SW 1271 (cell line): ENCODE data around the gene GJA3.
A peak's percentile ranks its signal among the peaks of the same experiment; 100 is the strongest.
"Not testable (repeated sequence)": the region's sequence is repeated elsewhere in the genome, so short reads cannot be mapped to it uniquely, and the experiment has no call there.

Source experiments
- DNase-seq, 2 experiments: peaks; one replicate each; lab custom pipeline; 2025; lab: John Stamatoyannopoulos, UW

The GJA3 gene

DNA sequence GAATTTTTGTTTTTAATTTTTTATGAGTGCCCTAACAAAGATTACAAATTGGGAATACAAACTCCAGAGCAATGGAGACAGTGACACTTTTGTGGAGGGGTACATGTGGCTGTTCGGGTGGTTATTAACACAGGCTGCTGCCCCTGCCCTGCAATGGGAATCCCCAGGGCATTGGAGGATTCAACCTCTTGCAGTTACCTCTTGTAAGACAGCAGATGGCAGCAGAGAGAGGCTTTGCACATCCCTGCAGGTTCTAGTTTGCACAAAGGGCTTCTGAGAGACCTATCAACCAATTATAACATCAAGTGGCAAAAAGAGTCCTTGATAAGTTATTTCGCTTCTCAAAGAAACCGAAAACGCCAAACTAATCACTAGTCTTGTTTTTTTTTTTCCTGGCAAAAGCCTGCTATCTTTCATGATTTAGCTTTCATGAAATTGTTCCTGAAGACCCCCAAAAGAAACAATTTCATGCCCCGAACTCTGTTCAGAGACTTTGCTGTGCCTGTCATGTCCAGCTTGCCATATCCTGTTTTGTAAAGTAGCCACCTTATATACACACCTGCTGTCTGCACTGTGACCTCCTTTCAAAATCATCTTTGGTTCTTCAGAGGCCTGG lies 21.5 kb upstream of the GJA3 start:
- peak in 1 of 2 experiments; percentile 61 for DNase-seq

DNA sequence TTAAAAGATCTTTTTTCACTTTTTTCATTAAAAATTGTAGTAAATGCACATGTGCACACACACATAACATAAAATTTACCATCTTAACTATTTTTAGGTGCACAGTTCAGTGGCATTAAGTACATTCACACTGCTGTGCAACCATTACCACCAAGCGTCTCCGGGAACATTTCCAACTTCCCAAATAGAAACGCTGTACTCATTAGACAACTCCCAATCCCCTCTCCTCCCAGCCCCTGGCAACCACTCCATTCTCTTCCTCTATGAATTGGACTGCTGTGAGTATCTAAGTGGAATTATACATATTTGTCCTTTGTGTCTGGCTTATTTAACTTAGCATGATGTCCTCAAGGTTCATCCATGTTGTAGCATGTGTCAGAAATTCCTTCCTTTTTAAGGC lies 20.3 kb upstream of the GJA3 start:
- DNase-seq = no peak

DNA sequence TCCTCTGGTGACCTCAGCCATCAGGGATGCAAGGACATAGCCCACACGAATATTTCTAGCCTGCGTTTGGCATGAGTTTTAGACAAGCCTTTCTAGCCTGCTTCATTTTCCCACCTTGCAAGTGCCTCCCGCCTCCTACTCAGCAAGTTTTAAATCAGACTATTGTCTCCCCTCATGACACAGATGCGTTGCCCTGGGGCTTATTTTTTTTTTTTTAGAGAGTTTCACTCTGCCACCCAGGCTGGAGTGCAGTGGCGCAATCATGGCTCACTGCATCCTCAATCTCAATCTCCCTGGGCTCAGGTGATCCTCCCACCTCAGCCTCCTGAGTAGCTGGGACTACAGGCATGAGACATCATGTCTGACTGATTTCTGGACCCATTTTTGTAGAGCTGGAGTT lies 17.3 kb upstream of the GJA3 start:
- no peak for DNase-seq

DNA sequence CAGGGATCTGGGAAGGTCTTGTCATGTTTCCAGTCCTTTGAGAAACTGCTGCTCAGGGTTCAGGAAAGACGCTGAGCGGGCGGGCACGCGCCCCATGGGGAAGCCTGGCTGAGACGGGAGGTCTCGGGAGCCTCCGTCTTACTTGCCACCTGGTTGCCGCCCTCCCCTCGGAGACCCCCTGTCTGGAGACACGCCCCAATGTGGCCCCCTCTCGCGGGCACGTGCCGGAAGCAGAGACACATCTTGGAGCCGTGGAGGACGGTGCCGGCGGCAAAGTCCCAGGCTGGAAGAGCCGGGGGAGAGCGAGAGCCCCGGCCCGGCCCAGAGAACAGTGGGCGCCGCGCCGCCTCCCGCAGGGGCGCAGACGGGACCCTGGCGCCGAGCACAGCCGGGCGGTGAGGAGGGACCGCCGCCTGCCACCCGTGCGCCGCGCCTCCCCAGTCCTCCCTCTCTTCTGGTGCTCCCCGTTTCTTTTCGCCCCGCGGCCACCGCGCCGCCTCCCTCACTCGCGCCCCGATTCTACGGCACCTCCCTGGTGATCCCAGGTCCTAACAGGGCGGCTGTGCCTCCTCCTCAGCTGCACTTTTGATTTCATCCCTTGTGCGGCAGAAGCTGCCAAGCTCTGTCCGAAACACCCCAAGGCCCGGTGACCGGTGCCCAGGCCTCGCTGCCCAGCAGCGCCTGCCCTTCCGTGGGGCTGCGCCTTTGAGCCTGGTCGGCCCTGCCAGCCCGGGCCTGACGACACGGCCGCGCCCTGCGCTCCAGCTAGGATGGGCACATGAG lies 16.4 kb upstream of the GJA3 start:
- DNase-seq = no peak

DNA sequence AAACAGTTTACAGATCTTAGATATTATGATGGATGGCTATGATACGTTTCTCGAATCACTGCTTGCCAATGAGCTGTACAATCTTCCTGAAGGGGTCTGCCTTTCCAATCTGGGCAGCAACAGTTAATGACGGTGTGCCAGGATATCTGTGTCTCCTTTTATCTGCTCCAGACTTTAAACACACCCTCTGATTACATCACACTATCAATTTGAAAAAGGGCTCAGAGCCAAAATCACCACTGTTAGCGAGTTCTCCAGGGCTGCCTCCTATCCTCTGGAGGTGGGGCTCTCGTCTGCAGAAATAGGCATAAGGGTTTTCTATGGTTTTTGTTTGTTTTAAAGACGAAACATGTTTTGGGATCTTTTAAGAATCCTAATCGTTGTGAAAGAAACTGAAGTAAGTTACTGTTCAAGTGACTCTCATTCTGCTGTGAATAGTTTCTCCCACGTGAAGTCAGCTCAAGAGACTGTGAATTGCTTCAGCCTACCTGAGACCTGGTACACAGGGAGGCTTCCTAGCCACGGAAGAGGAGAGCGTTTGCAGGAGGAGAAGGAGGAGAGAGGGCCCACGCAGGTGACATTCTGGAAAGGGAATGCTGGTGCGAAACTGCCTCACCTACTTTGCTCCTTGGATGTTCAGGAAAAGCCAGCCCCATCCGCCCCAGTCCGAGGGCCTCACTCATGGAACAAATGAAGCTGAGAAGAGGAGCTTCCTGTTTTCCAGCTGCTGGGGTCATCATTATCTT lies 15.2 kb upstream of the GJA3 start:
- no peak for DNase-seq

DNA sequence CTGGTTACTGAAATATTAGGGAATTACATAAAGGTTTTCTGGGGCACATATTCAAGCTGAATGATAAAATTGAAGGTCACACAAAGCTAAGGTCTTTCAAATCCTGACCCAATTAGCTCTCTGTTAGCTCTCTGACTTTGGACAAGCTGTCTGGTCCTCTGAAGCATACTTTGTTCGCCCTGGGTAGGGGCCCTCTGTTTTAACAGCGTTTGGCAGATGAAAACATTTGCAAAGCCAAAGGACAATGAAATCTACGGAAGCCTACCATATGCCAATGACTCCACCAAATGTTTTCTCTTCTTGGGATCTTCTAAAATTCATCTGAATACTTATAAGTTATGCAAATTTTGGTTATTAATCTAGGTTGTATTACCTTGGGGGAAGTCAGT lies 14.5 kb upstream of the GJA3 start:
- no peak for DNase-seq

DNA sequence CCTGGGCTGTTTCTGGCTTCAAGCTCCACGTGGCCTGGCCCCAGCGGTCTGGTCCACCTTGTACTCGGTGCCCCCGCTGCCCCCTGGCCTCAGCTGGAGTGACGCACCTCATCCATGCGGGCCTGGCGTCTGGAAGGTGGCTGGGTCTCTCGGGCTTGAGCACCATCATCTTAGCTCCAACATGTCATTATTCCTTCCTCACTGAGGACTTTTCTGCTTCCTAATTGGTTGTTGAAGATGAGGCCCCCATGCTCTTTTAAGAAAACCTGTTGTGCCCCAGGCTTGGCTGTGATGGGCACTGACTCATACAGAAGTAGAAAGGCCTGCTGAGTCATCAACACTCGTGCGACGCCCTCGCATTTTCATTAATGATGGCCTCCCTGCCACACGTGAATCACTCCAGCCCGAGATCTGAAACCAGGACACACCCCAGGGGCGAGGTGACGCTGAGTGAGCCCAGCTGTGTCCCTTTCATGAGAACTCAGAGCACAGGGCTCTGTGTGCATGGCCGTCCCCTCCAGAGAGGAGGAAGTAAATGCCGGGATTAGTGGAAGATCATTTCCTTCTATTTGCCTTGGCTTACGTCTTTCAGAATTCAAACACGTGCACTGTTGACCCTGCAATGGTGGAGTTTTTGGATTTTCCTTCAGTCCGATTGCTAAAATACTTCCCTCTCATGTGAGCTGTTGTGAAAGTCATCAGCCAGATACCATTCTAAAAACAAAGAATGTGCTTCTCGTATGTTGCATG lies 14.0 kb upstream of the GJA3 start:
- DNase-seq = peak; percentile 30 to 68

DNA sequence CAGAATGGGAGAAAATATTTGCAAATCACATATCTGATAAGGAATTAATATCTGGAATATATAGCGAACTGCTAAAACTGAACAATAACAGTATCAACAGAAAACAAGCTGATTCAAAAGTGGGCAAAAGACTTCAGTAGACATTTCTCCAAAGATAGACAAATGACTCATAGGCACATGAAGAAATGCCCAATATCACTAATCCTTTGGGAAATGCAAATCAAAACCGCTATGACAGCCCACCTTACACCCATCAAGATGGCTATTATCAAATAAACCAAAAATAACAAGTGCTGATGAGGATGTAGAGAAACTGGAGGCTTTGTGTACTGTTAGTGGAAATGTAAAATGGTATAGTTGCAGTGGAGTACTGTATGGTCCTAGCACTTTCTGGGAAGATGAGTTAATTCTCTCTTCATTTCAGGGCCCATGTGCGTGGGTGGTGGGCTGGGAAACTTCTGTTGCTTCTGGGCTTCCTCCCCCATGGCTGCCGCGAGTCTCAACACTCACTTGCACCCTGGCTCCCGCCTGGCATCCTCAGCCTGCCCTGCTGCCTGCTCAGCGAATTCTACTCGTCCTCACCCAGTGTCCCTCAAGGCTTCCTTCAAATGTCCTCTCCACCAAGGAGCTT lies 12.4 kb upstream of the GJA3 start:
- no peak for DNase-seq

DNA sequence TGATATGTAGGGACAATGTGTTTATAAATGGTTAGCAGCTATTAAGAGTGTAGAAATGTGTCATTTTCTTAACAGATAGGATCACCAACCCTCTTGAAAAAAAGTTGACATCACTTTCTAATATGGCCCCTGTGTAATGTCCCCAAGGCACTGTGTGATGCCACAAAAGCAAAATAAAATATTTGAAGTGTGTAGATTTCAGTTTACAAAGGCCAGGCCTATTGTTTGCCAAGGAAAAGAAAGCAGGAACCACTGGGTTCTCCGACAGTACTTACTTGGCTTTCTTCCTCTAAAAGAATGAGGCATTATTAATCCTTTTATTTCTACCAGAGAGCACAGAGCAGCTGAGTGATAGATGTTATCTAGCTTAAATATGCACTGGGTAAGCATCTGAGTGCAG lies 10.5 kb upstream of the GJA3 start:
- DNase-seq = no peak

DNA sequence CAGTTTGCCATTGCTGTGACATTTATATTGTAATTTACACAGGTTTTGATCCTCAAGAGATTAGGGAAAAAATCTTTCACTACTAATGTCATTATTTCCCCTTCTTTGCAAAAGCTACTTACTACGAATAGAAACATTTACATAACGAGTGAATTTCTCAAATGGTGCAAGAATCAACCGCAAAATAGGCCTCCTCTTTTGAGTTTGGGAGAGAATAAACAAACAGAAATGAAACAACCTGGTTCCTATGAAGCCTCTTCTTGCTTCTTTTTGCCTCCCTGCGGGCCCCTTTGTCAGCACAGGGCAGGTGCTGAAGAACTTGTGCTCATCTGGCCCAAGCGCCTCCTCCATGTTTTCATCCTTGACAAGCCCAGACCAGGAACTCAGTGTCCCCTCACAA lies 10.1 kb upstream of the GJA3 start:
- no peak for DNase-seq

DNA sequence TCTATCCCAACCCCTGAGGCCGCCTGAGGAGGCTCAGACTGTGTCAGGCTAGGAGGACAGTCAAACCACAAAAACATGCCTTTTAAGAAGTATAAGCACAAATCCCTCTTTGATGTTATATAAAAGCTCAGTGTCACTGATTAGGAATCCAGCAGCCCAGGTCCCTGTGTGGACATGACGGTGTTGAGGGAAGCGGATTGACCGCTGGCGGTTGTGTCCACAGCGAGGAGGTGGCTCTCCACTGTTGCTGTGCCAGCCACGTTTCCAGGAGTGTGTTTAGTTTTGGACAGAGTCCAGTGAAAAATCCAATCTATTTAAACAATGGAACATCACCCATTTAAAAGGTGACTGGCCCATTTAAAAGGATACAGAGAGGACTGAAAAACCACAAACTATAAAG lies 7.5 kb upstream of the GJA3 start:
- no peak for DNase-seq

DNA sequence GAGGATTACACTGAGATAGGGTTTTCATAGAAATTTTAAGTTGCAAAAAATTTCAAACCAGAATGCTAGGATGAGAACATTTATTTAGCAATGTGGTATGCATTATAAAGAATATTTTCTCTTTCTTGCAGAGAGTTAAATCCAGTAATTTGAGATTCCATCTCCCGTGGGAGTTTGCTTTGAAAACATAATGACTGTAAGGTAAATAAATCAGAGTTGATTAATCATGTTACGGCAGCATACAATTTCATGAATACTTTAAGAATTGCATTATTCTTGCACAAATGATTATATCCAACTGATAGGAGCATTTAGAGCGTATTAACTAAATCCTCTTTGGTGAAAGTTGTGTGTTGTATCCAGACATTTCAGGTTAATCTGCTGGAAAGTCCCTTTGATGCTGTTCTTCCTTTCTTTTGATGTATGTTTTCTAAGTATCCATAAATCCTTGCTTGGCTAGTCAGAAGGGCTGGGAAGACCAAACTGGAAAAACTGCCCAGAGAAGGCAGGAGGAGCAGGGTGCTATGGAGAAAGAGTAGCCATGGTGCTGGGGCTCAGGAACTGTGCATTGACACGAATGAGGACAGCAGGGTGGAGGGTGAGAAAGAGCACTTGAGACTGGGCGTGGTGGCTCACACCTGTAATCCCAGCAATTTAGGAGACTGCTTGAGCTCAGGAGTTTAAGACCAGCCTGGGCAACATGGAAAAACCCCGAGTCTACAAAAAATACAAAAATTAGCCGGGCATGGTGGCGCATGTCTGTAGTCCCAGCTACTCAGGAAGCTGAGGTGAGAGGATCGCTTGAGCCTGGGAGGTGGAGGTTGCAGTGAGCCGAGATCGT lies 4.8 kb upstream of the GJA3 start:
- no peak for DNase-seq

DNA sequence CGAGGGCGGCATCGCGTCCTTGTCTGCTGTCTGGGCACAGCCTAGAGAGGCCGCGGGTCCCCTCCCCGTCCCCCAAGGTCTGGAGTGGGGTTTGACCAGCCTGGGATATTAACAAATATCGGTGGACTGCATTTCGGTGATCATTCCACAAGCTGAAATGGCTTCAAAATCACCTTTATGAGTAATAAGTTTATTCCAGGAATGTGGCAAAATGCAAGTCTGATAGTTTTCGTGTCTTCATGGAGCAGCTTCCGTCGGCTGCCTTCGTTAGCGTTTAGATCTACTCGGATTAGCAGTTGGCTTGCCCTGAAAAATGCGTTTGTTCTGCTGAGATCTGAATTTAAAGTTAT lies 1.1 kb upstream of the GJA3 start:
- DNase-seq = no peak

DNA sequence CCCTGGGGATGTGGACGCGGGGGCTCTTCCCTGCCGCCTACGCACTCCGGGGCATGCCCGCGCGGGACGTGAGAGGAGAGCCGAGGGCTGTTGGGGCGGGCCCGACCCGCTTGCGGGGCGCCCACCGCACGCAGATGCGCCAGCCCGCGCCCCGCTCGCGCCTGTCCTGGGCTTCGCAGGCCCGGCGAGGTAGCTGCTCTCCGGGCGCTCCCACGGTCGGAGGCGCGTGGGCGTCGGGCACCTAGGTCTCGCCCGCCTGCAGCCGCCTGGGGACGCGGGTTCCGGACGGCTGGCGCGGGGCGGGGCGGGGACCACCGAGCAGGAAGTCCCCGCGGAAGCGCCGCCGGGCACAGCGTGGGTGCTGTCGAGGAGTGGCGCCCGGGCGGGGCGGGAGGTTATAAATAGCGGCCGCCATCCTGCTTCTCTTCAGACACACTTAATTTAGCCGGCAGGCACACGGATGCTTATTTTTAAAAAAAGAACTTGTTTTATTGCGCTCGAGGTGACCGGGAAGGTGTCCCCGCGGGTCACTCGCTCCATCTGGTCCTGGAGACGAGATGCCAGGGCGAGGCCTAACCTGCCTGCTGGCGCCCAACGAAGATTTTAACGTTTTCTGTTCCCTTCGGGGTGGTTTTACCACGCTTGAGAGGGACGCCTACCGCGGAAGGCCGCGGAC lies 561 bp upstream of the GJA3 start:
- peak in 1 of 2 experiments; percentile 2 for DNase-seq

DNA sequence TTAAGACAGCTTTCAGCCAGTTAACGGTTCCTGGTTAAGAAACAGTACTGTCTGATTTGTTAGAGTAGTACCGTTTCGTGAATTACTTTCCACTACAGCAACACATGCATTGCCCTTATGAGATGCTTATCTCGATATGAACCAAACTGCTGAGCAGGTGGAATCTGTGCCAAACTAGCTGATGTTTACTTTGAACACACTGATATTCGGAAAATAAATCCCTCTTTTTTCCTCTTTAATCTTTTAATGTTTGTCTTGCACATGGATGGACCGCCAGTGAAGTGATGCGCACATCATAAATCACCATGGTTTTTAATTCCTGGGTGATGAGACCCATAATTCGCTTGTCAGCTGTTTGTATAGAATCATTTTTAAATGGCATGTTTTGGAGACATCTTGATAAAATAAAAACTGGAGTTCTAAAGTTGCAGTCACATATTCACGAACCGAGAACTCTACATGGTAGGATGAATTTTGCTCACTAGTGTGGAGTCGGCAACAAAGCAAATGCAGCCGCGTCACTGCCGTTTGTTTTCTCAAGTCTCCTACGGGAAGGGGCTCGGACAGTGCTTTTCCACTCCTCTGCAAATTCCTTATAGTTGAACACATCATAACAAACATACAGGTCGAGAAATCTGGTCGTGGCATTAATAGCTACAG lies 1.1 kb downstream of the GJA3 start:
- DNase-seq = no peak

DNA sequence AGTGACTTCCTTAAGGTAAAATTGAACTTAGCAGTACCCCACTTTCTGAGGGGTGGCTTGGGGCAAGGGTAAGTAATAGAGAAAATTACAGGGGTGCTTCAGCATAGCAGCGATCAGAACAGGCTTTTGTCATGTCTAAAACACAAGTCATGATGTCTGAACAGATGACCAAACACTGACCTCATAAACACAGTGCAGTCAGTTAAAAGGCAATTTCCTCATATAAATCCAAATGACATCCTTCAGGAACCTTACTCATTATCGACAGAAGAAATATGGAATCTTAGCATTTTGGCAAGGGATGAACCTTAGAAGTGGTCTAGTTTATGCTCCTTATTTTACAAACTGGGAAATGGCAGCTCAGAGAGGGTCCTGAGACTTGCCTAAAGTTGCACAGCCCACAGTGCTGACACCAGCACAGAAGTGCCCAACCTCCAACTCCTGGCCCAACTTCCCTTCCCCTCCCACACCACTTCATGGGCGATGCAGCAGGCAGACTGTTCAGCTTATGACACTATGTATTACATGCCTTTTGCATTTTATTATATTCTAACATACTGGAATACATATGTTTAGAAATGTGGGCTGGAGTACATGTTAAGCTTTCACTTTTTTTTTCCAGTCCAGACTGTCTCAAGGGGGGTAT lies 3.6 kb downstream of the GJA3 start:
- no peak for DNase-seq

DNA sequence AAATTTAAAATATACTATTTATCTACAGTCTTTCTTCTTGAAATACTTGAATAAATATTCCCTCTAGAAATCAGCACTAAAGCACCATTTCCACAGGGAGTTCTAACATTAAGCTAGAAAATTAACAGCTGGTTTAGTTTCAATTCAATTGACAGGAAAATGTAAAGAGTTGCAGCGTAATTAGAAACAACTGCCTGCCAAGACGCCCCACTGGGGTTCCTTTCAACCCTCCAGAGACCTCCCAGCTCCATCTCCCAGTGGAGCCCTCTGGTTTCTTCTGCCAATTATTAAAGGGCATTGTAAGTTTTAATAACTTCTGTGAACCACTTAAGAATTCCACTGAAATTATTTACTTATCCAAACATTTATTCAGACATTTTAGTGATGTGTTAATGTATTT lies 4.2 kb downstream of the GJA3 start:
- DNase-seq = no peak

DNA sequence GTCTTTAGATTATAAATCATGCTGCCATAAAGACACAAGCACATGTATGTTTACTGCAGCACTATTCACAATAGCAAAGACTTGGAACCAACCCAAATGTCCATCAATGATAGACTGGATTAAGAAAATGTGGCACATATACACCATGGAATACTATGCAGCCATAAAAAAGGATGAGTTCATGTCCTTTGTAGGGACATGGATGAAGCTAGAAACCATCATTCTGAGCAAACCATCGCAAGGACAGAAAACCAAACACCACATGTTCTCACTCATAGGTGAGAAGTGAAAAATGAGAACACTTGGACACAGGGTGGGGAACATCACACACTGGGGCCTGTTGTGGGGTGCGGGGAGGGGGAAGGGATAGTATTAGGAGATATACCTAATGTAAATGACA lies 7.6 kb downstream of the GJA3 start:
- not testable (repeated sequence) for DNase-seq

DNA sequence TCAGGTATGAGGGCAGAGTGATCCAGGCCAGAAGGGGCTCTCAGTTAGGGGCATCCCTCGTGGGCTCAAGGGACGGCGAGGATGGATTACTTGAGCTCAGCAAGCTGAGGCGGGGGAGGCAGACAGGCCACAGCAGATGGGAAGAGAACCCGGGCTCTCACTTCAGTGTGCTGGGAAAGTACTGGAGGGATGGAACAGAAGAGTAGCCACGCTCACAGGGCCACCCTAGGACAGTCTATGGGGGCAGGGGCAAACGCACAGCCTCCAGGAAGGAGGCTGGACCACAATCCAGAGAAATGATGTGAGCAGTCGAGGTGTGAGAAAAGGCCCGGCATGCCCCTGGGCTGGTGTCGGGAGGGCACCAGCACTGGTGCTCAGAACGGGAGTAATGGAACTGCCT lies 9.2 kb downstream of the GJA3 start:
- no peak for DNase-seq

DNA sequence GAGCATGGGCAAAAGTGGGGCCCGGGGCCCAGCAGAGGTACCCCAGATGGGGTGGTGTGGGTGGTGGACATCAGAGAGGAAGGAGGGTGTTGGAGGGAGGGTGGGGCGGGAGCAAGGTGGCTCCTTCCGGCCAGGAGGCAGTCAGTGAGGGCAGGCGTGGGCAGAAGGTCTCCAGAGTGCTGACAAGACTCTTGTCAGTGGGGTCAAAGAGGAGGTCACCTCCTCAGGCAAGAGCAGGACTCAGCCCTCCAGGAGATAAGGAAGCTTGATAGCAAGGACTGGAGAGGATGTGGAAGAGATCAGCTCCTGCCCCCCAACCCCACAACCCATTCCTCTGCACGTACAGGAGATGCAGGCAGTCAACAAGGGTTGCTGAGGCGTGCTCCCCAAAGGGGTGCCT lies 9.8 kb downstream of the GJA3 start:
- no peak for DNase-seq
